CD8-positive, alpha-beta memory T cell (primary cell): ENCODE data around the gene FYTTD1. TPM values are rescaled to one million over a fixed set of nuclear protein-coding genes. Genes with fewer than 3 reads are reported as not detected.
A peak's percentile ranks its signal among the peaks of the same experiment; 100 is the strongest.
"Not testable (repeated sequence)": the region's sequence is repeated elsewhere in the genome, so short reads cannot be mapped to it uniquely, and the experiment has no call there.

ENCODE experiments used
- CTCF ChIA-PET: fragments of 350-600 bp; sonication (Branson Sonifier 250); formaldehyde crosslinking; loops from one replicate; lab custom pipeline; 2021; ENCODE audit warnings: antibody characterized with exemption; lab: Charles Lee
- POLR2A ChIA-PET: fragments of 350-600 bp; sonication (Branson Sonifier 250); formaldehyde crosslinking; loops from one replicate; lab custom pipeline; 2021; ENCODE audit warnings: antibody characterized with exemption; lab: Charles Lee
- DNase-seq, 5 donors: peaks; one replicate each; pipeline versions ENCODE4 v3.0.0 to v3.0.0-alpha.2; 2020 to 2022; ENCODE audit warnings: mixed read lengths in 1 of 5
- H3K27ac ChIP-seq: one replicate; pipeline ENCODE4 v1.7.0; 2013; ENCODE audit warnings: low read depth, mild to moderate bottlenecking, low read length, moderate library complexity
- H3K27me3 ChIP-seq: 2 replicates; pipeline ENCODE4 v1.7.0; 2013; ENCODE audit warnings: low read length, mild to moderate bottlenecking; ENCODE audit not compliant: insufficient read depth, poor library complexity, severe bottlenecking
- H3K36me3 ChIP-seq: 2 replicates; pipeline ENCODE4 v1.7.0; 2013; ENCODE audit warnings: mild to moderate bottlenecking, low read length, moderate library complexity; ENCODE audit not compliant: insufficient read depth
- H3K4me1 ChIP-seq: 2 replicates; pipeline ENCODE4 v1.7.0; 2013; ENCODE audit warnings: mild to moderate bottlenecking, low read length, moderate library complexity; ENCODE audit not compliant: insufficient read depth
- H3K4me3 ChIP-seq: 2 replicates; pipeline ENCODE4 v1.7.0; 2013; ENCODE audit warnings: mild to moderate bottlenecking, low read length
- H3K9me3 ChIP-seq: 2 replicates; pipeline ENCODE4 v1.7.0; 2013; ENCODE audit warnings: mild to moderate bottlenecking, low read length
- H3K27ac Mint-ChIP-seq, 8 donors: one replicate each; pipeline ENCODE4 v1.8.0; 2020 to 2021; ENCODE audit warnings: mixed read lengths in 8 of 8, mild to moderate bottlenecking in 6 of 8, inconsistent platforms in 3 of 8, moderate library complexity in 3 of 8
- H3K27me3 Mint-ChIP-seq, 2 donors: one replicate each; pipeline ENCODE4 v1.8.0; 2020 to 2021; ENCODE audit warnings: mixed read lengths in 2 of 2, mild to moderate bottlenecking in 1 of 2, moderate library complexity in 1 of 2
- H3K36me3 Mint-ChIP-seq, 3 donors: one replicate each; pipeline ENCODE4 v1.8.0; 2020 to 2021; ENCODE audit warnings: mixed read lengths in 3 of 3, inconsistent platforms in 1 of 3, mild to moderate bottlenecking in 1 of 3
- H3K4me1 Mint-ChIP-seq, 3 donors: one replicate each; pipeline ENCODE4 v1.8.0; 2020 to 2021; ENCODE audit warnings: mixed read lengths in 3 of 3, inconsistent platforms in 1 of 3, mild to moderate bottlenecking in 1 of 3
- H3K4me3 Mint-ChIP-seq, 7 donors: one replicate each; pipeline ENCODE4 v1.8.0; 2020 to 2021; ENCODE audit warnings: mixed read lengths in 7 of 7, mild to moderate bottlenecking in 6 of 7, moderate library complexity in 4 of 7, inconsistent platforms in 2 of 7
- H3K9me3 Mint-ChIP-seq, 5 donors: one replicate each; pipeline ENCODE4 v1.8.0; 2020 to 2022; ENCODE audit warnings: mixed read lengths in 5 of 5, mild to moderate bottlenecking in 3 of 5, moderate library complexity in 2 of 5, inconsistent platforms in 1 of 5
- polyA plus RNA-seq: library from polyadenylated mRNA; unstranded; fragments of 300-500 nt; fragmentation: Illumina TruSeq; gene quantifications from one replicate; pipeline ENCODE4 v1.2.3, GENCODE V29; 2021
- total RNA-seq, 2 experiments: library from RNA; stranded (reverse); gene quantifications; one replicate each; pipeline ENCODE4 v1.2.3, GENCODE V29; 2021

The FYTTD1 gene, protein sequence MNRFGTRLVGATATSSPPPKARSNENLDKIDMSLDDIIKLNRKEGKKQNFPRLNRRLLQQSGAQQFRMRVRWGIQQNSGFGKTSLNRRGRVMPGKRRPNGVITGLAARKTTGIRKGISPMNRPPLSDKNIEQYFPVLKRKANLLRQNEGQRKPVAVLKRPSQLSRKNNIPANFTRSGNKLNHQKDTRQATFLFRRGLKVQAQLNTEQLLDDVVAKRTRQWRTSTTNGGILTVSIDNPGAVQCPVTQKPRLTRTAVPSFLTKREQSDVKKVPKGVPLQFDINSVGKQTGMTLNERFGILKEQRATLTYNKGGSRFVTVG
- 10 to 100 TPM; 47.6 to 54.8 TPM for total RNA-seq
- polyA plus RNA-seq, result 102 TPM

DNA sequence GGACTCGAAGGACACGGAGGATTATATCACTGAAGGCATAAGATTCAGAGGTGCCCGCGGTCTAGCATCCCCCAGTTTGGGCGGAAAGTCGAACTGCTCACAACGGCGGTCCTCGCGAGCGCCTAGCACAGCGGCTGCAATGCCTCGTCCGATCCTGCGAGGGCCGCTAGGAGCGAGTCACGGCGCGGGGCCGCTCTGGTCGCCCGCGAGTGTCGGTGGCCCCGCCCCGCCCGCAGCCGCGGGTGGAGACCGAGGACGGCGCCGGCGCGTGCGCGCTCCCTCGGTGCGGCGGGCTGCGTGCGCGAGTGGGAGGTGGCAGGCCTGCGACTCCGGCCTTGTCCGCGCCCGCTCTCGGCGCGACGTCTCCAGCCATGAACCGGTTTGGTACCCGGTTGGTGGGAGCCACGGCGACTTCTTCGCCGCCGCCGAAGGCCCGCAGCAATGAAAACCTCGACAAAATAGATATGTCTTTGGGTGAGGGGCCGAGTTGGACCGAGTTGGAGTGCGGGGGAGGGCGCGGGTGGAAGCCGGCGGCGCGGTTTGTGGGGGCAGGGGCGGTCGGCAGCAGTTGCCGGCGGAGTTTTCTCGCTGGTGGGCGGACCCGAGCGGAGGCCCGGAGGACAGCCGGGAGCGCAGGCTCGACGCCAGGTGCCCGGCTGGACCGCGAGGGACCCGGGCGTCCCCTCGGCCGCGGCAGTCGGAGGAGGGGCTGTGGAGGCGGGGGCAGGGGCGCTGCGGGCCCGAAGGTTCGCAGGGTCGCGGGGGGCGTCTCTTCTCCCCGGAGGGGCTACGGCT lies at the start of gene FYTTD1:
Gene FYTTD1, plus strand, starts transcription at position 283 of the 795 bp plus-strand sequence. Its CDS starts 89 bp downstream, at position 372.
- H3K36me3 ChIP-seq, result no peaks in the 10 kb centered on the region
- peak within 1 kb of the TSS; percentile 66 for H3K27ac ChIP-seq
- Mint-ChIP-seq H3K9me3 (no peaks in the 10 kb centered on the region), H3K36me3 (peaks cover 0 to 11% (median 0%) of the 10 kb centered on the region in 3 donors), H3K27ac (peak within 1 kb of the TSS; percentile 95 to 99 (median 99)), H3K27me3 (peaks cover 0 to 5% of the 10 kb centered on the region in 2 donors), H3K4me1 (peaks cover 42 to 52% (median 48%) of the 10 kb centered on the region in 3 donors), H3K4me3 (peak within 1 kb of the TSS; percentile 93 to 100 (median 97))
- no peaks in the 10 kb centered on the region for H3K9me3 ChIP-seq
- H3K4me3 ChIP-seq, result peak within 1 kb of the TSS; percentile 82
- no peaks in the 10 kb centered on the region for H3K27me3 ChIP-seq
- POLR2A ChIA-PET, result interaction anchor here (1.0 to 1.9 kb wide), 4 partner anchors 14 to 42 kb away, joined by 4 to 12 read pairs (median 6); partner anchors contain the start of gene LRCH3
- H3K4me1 ChIP-seq, result peaks cover 40% of the 10 kb centered on the region
- CTCF ChIA-PET, result interaction anchor here (0.7 to 2.0 kb wide), 9 partner anchors 11 to 60 kb away, joined by 3 to 9 read pairs (median 4); partner anchors contain the start of gene RUBCN
- DNase-seq, result peak; percentile 82 to 90 (median 88)

DNA sequence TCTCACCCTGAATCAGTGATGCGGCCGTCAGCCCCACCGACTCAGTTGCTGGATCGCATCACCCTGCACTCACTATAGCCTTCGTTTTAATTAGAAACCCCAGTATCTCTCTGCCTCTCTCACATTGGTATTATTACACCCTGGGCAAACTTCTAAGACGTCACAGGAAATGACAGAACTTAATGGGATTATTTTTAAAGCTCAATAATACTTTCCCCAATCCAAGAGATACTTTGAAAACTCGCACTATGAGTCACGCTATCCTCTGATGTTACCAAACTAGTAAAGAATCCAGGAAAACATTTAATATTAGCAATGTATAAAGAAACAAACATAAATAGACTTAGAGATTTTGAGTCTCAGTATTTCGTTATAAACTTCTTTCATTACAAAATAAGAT lies 49.6 kb upstream of the FYTTD1 start:
- Mint-ChIP-seq H3K4me1 (peaks cover 0 to 7% (median 1%) of the 10 kb centered on the region in 3 donors), H3K27me3 (peaks cover 0 to 2% of the 10 kb centered on the region in 2 donors), H3K27ac (peak overlapping the region in 2 of 8 donors; percentile 5 to 46), H3K36me3 (peaks cover 22 to 89% (median 55%) of the 10 kb centered on the region in 3 donors), H3K9me3 (peaks cover 0 to 1% (median 0%) of the 10 kb centered on the region in 5 donors), H3K4me3 (no peak overlapping the region)
- H3K4me3 ChIP-seq, result no peak overlapping the region
- no peaks in the 10 kb centered on the region for H3K27me3 ChIP-seq
- no peaks in the 10 kb centered on the region for H3K9me3 ChIP-seq
- ChIA-PET POLR2A (no interaction called here), CTCF (no interaction called here)
- H3K4me1 ChIP-seq, result no peaks in the 10 kb centered on the region
- H3K36me3 ChIP-seq, result peaks cover 41% of the 10 kb centered on the region
- no peak overlapping the region for H3K27ac ChIP-seq
- no peak for DNase-seq

DNA sequence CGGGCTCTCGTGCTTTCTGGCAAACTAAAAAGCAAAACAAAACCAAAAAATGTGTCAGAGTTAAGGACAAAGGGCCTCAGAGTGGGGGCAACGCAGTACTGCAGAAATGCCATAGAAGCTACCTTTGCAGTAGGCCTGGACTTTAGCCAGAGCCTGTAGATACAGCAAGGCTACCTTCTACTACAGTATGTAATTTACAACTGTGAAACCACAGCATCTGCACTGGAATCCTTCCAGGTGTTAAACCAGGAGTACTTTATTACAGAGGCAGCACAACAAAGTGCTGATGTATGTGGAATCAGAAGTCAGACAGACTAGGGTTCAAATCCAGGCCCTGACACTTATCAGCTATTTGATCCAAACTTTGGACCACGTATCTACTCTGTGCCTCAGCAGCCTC lies 47.8 kb upstream of the FYTTD1 start:
- peaks cover 17 to 80% (median 48%) of the 10 kb centered on the region in 3 donors for H3K36me3 Mint-ChIP-seq
- peaks cover 3 to 6% (median 5%) of the 10 kb centered on the region in 3 donors for H3K4me1 Mint-ChIP-seq
- POLR2A ChIA-PET, result no interaction called here
- Histone ChIP-seq H3K27me3 (no peaks in the 10 kb centered on the region), H3K36me3 (peaks cover 36% of the 10 kb centered on the region), H3K4me3 (no peak overlapping the region), H3K9me3 (no peaks in the 10 kb centered on the region), H3K27ac (no peak overlapping the region), H3K4me1 (no peaks in the 10 kb centered on the region)
- CTCF ChIA-PET, result no interaction called here
- peak overlapping the region in 2 of 8 donors; percentile 12 to 29 for H3K27ac Mint-ChIP-seq
- peaks cover 0 to 2% of the 10 kb centered on the region in 2 donors for H3K27me3 Mint-ChIP-seq
- peaks cover 0 to 1% (median 0%) of the 10 kb centered on the region in 5 donors for H3K9me3 Mint-ChIP-seq
- H3K4me3 Mint-ChIP-seq, result no peak overlapping the region
- no peak for DNase-seq

DNA sequence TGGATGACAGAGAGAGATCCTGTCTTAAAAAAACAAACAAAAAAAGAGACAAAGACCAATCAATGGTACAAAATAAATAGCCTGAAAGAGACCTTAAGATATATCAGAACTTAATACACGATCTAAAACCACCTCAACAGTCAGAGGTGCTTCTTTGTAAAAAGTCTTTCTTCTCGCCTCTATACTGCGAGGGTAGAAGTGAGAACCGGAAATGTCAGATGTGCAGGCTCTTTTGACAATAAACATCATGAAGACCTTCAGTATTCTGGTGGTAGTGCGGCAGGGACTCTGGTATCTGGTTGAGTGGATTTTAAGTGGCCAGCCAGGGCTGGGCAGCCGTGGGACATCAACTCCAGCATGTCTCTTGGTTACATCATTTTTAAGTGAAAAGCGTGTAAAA lies 43.0 kb upstream of the FYTTD1 start:
- Histone ChIP-seq H3K9me3 (no peaks in the 10 kb centered on the region), H3K27ac (no peak overlapping the region), H3K4me3 (no peak overlapping the region), H3K27me3 (no peaks in the 10 kb centered on the region), H3K4me1 (no peaks in the 10 kb centered on the region), H3K36me3 (peaks cover 12% of the 10 kb centered on the region)
- H3K27ac Mint-ChIP-seq, result peak overlapping the region in 7 of 8 donors; percentile 76 to 92 (median 89)
- peaks cover 5 to 10% (median 8%) of the 10 kb centered on the region in 3 donors for H3K4me1 Mint-ChIP-seq
- DNase-seq, result no peak
- ChIA-PET POLR2A (no interaction called here), CTCF (no interaction called here)
- H3K9me3 Mint-ChIP-seq, result no peaks in the 10 kb centered on the region
- H3K4me3 Mint-ChIP-seq, result peak overlapping the region; percentile 49 to 91 (median 71)
- peaks cover 0 to 2% of the 10 kb centered on the region in 2 donors for H3K27me3 Mint-ChIP-seq
- peaks cover 5 to 42% (median 19%) of the 10 kb centered on the region in 3 donors for H3K36me3 Mint-ChIP-seq

DNA sequence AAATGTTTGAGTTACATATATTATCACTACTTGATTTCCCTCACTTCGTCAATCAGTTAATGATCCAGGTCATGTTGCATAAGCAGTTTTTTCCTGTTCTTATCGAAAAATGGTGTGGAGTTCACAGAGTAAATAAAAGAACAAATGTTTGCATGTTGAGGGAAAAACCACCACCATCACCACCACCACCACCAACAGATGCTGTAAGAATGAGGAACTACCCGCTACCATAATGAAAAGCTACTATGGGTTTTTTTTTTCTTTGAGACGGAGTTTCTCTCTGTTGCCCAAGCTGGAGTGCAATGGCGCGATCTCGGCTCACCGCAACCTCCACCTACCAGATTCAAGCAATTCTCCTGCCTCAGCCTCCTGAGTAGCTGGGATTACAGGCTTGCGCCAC lies 40.5 kb upstream of the FYTTD1 start:
- no peaks in the 10 kb centered on the region for H3K36me3 ChIP-seq

DNA sequence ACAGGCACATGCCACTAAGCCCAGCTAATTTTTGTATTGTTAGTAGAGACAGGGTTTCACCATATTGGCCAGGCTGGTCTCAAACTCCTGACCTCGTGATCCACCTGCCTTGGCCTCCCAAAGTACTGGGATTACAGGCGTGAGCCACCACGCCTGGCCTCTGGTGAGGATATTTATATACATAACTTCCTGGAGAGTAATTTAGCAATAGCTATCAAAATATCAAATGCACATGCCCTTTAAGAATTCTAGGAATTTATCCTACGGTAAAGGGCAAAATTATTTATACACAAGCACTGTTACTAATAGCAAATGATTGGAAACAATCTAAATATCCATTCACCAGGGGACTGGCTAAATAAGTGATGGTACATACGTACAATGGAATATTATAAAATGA lies 38.7 kb upstream of the FYTTD1 start:
- H3K9me3 Mint-ChIP-seq, H3K27me3 Mint-ChIP-seq, H3K27ac ChIP-seq, H3K9me3 ChIP-seq, H3K36me3 ChIP-seq, H3K27me3 ChIP-seq, H3K4me3 ChIP-seq, DNase-seq: not testable (repeated sequence)
- peaks cover 0 to 35% (median 13%) of the 10 kb centered on the region in 3 donors for H3K36me3 Mint-ChIP-seq
- H3K4me1 ChIP-seq, result peaks cover 16% of the 10 kb centered on the region
- ChIA-PET CTCF (interaction anchor here (0.9 to 1.2 kb wide), 2 partner anchors 10 to 40 kb away, joined by 3 read pairs; no protein-coding TSS in a partner anchor), POLR2A (interaction anchor here (0.5 to 3.9 kb wide), 2 partner anchors 8 to 25 kb away, joined by 4 to 15 read pairs; partner anchors contain the start of gene RUBCN)
- peak overlapping the region in 6 of 8 donors; percentile 48 to 81 (median 66) for H3K27ac Mint-ChIP-seq
- H3K4me3 Mint-ChIP-seq, result peak overlapping the region in 1 of 7 donors; percentile 47
- peaks cover 20 to 37% (median 37%) of the 10 kb centered on the region in 3 donors for H3K4me1 Mint-ChIP-seq

More for the DNA sequence above, 40.5 kb upstream of the FYTTD1 start:
- no peak overlapping the region for H3K27ac ChIP-seq
- peaks cover 0 to 32% (median 9%) of the 10 kb centered on the region in 3 donors for H3K36me3 Mint-ChIP-seq
- no peaks in the 10 kb centered on the region for H3K27me3 ChIP-seq
- H3K4me1 Mint-ChIP-seq, result peaks cover 20 to 32% (median 28%) of the 10 kb centered on the region in 3 donors
- CTCF ChIA-PET, result no interaction called here
- peak overlapping the region in 2 of 8 donors; percentile 42 to 93 for H3K27ac Mint-ChIP-seq
- H3K4me3 Mint-ChIP-seq, result no peak overlapping the region
- DNase-seq, result no peak
- POLR2A ChIA-PET, result no interaction called here
- H3K4me1 ChIP-seq, result peaks cover 16% of the 10 kb centered on the region
- H3K9me3 Mint-ChIP-seq, result no peaks in the 10 kb centered on the region
- H3K9me3 ChIP-seq, result no peaks in the 10 kb centered on the region
- no peaks in the 10 kb centered on the region for H3K27me3 Mint-ChIP-seq
- no peak overlapping the region for H3K4me3 ChIP-seq

DNA sequence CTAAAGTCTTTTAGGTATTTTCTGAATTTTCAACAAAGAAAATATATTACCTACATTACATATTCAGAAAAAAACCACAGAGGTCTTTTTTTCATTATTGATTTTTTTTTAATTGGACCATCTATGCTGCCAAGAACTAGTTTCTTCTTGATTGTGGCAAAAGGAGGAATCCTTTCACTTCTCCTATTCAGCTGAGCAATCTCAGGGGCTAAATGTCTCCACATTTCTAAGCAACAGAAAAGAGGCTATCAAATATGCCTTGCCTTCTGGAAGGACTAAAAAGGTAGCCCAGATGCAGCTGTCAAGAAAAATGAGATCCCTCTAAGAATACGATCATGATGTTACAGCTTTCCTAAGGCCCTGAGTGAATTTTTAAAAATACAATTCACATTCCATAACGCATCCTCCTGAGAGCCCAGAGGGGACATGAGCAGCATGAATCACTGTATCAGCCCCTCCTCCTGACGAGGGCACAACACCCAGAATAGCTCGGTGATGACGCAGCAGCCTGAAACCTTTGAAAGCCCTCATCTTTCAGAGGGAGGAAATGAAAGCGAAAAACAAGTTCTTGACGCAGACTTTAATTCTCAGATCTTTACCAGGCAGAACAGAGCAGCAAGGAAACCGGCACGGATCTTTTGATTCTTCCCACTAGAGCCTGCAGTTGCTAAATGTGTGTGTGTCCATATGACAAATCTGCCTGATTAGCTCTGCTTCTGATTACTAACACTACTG lies 37.5 kb upstream of the FYTTD1 start:
- peak overlapping the region; percentile 90 to 100 (median 98) for H3K27ac Mint-ChIP-seq
- no peaks in the 10 kb centered on the region for H3K9me3 Mint-ChIP-seq
- Histone ChIP-seq H3K27me3 (no peaks in the 10 kb centered on the region), H3K36me3 (no peaks in the 10 kb centered on the region), H3K9me3 (no peaks in the 10 kb centered on the region), H3K4me3 (peak overlapping the region; percentile 14), H3K27ac (peak overlapping the region; percentile 86), H3K4me1 (peaks cover 16% of the 10 kb centered on the region)
- ChIA-PET CTCF (interaction anchor here (0.7 to 1.7 kb wide), 5 partner anchors 9 to 113 kb away, joined by 3 to 9 read pairs (median 4); partner anchors contain the start of gene FYTTD1), POLR2A (interaction anchor here (0.7 to 3.9 kb wide), 6 partner anchors 15 to 39 kb away, joined by 4 to 15 read pairs (median 5); partner anchors contain the start of genes FYTTD1 and RUBCN)
- DNase-seq, result peak; percentile 78 to 92 (median 87)
- peaks cover 18 to 32% (median 31%) of the 10 kb centered on the region in 3 donors for H3K4me1 Mint-ChIP-seq
- H3K27me3 Mint-ChIP-seq, result no peaks in the 10 kb centered on the region
- H3K4me3 Mint-ChIP-seq, result peak overlapping the region; percentile 81 to 96 (median 87)
- H3K36me3 Mint-ChIP-seq, result peaks cover 0 to 40% (median 13%) of the 10 kb centered on the region in 3 donors
